Activated naive CD4-positive, alpha-beta T cell treated with Interleukin-2 at 50 U/mL for 16 hours (primary cell): Measurements from ENCODE around the gene MYO16.

Experiments
- DNase-seq: peaks from one replicate; pipeline ENCODE4 v3.0.0-alpha.2; 2020

The MYO16 gene

GRCh38 chr13:108944760-108945159 is 315.3 kb downstream of the MYO16 start:
- no peak for DNase-seq

DNA sequence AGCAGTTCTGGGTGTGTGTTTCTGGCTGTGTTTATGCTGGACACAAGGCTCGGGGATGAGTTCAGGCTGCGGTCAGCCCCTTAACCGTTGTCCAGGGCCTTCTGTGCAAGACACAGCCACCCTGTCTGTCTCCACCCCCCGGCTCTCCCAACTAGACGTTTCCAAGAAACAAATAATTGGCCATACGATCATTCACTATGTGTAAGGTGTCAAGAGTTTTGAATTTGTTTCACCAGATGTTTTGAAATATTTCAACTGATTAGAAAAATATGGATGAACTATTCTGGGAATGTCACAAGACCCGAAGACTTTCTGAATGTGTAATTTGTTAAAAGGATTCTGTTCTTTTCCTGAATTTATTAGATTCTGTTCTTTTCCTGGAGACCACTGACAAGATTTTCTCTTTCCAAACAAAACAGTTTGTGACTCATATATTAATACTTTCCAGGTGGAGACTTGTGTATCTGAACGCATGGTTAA is 318.2 kb downstream of the MYO16 start:
- no peak for DNase-seq

DNA sequence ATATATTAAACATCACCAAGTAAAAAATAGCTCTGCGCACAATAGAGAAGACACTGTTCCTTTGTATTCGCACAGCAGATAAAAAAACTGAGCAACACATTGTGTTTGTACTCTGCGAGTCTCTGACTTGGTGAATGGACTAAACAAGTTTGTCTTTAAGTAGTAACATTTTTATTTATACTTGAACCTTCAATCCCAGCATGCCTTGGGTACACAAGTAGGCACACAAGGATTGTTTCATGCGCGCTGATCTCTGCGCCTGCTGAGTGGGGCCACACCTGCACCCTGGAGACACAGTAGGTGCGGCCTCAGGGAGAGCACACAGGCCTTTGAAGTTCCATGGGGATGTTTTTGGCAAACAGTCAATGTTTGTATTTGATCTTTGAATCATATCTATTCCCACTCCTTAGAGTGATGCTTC is 318.9 kb downstream of the MYO16 start:
- no peak for DNase-seq

GRCh38 chr13:108950333-108951010 is 321.1 kb downstream of the MYO16 start:
- no peak for DNase-seq

DNA sequence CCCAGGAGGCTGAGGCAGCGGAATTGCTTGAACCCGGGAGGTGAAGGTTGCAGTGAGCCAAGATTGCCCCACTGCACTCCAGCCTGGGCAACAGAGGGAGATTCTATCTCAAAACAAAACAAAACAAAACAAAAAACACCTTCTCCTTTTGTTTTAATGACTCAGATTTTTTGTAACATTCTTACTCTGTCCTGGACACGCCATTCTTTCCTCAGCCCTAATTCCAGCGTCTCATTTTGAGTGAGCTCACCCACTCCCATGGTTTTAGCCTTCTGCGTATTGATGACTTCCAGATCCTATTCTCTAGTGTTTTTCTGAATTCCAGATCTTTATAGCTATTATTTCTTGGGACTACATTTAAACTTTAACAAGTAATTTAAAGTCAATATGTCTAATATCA is 326.3 kb downstream of the MYO16 start:
- no peak for DNase-seq

DNA sequence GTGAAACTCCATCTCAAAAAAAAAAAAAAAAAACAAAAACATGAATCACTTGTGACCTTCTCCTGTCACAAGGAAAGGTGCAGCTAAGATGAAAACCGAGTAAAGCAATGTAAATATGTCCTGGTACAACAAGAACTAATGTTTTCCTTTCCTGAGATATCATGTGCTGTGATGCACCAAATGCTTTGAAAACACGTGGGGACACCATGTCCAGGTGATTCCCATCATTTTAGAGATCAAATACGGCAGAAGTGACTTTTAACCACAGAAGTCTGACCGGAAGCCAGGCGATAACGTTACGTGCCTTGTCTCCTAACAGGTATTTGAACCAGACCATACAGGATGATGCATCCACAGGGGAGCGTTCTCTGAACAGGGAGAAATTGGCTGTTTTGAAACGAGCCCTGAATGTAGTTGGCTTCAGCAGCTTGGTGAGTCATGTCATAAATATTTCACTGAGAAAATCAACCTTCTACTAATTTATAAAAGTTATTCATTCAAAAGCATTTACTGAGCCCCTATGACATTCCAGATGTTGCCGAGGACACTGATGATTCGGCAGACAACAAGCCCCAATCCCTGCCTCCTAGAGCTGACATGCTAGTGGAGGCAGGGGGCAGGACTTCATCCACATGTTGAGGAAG is 328.1 kb downstream of the MYO16 start:
- DNase-seq, result no peak

DNA sequence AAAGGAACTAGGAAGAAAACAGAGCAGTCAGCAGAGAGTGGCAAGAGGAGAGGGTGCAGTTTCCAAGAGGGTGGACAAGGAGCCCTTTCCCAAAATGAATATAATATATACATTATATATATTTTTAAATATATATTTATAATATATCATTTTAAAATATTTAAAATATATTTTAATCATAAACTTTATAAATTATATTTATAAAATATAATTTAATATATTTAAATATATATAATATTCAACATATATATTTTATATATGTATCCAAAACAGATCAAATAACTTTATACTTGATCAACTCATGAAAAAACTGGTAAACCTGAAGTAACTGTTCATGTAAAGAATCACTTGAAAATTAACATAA is 328.6 kb downstream of the MYO16 start:
- DNase-seq, result no peak

- DNase-seq, result no peak
Measured at GRCh38 chr13:108959234-108959633, 329.8 kb downstream of the MYO16 start.

DNA sequence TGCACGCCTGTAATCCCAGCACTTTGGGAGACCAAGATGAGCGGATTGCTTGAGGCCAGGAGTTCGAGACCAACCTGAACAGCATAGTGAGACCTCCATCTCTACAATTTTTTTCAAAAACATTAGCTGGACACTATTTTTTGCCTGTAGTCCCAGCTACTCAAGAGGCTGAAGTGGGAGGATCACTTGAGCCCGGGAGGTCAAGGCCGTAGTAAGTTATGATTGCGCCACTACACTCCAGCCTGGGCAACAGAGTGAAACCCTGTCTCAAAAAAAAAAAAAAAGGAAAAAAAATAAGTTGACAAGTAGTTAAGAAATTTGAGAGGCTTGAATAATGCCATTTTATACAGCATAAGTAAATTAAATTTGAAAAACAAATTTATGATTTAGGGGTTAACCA is 330.6 kb downstream of the MYO16 start:
- no peak for DNase-seq

DNA sequence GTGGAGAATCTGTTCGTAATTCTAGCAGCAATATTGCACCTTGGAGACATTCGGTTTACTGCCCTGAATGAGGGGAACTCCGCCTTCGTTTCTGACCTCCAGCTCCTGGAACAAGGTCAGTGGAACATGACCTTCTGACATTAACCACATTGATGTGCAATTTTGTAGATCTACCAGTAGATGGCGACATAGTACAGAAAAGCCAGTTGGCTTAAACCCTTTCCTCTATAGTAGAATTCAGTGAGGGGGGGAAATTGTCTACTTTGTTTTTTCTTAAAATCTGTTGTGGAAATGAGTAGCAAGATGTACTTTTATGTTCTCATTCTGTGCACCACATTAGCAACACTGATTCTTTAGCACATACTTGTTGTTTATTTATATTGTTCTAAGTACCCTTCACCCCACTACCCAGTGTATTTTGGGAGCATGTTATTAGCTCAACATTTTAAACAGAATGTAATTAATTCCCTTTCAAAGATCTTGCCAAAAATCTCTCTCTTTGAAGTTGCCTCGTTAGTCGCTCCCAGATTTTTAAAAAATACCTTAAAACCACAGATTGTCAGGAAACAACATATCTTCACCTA is 332.2 kb downstream of the MYO16 start:
- no peak for DNase-seq

- DNase-seq, result no peak
Measured at GRCh38 chr13:108962654-108963053, 333.2 kb downstream of the MYO16 start.

DNA sequence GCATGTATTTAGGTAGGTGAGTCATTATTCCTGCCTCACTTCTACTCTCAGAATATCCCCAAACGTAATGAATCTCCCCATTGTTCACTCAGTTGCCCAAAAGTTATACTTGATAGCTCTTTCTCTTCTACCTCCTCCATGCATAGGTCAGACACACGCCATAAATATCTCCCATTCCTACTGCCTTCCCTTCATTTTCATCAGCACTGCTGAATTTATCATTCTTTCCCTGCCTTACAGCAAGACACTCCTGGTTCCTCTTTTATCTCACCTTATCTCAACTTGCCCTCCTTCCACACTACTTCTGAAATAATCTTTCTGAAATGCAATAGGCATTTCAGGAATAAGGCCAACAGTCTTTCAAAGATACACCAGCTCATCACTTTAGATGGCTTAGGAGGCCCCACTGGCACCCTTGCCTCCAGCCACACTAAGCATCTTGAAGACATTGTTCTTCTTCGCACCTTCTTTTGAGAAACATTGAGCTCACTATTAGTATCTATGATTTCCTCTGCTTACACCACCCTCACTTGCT is 333.9 kb downstream of the MYO16 start:
- DNase-seq, result no peak

- DNase-seq, result no peak
Measured at GRCh38 chr13:108963846-108964600, 334.6 kb downstream of the MYO16 start.

- DNase-seq, result no peak
Measured at GRCh38 chr13:108964606-108965005, 335.2 kb downstream of the MYO16 start.

DNA sequence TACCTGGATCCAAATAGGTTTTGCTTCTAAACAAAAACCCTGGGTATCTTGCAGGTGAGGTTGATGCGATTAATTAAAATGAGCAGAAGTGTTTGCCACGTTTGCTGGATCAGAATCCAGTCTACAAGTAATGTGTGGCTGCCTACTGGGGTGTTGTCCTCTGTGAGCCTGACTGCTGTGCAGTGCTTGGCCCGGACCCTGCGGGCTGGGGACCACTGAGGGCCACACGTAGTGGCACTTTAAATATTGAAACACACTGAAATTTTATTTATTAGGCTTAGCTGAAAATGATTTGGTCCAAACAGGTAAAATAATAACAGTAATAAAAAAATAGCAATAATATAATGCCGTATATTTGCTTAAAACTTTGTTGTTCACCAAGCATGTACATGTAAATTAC is 338.0 kb downstream of the MYO16 start:
- no peak for DNase-seq

DNA sequence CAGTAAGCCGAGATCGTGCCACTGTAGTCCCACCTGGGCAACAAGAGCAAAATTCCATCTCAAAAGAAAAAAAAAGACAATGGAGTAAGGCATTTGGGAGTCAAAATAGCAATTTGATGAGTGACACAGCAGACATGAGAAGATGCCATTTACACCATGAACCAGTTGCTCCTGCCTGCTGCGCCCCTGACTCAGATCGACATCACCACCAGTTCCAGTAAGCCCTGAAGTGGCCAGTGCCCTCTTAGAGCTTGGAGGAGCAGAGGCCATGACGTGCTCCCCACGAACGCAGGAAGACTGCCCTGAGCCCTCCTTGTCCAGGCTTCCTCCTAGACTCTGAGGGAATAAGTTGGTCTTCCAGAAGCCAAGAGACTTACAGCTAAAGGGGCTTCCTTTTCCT is 339.2 kb downstream of the MYO16 start:
- DNase-seq, result no peak

GRCh38 chr13:108974686-108975085 is 345.3 kb downstream of the MYO16 start:
- DNase-seq, result no peak

DNA sequence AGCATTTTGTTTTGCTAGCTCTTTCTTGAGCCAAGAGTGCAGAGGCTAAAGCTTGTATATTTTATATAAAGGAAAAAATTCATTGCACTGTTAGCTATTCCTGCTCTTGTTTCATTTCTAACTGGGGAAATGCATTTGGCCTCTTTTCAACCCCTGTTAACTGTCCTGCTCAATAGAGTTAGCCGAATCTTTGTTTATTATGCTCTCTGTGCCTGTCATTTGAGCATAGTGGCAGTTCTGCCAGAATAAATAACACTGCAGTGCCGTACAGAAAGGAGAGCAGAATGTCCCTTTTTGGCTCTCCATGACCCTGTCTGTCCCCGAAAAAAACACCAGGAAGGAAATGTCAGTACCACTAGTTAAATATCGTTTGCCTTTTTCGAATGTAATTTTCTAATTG is 350.8 kb downstream of the MYO16 start:
- DNase-seq, result no peak

DNA sequence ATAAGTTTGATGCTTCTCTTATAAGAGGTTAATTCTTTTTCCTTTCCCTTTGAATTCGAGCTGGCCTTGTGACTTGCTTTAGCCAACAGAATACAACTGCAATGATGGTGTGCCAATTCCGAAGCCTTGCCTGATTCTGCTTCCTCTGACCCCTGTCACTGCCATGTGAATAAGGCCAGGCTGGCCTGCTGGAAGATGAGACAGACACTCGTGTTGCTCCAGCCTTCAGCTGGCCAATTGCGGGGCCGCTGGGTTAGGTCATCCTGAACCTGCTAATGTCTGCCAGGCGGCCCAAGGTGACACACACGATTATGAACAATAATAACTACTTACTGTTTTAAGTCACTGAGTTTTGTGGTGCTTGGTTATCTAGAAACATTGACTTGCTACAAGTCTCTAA is 352.0 kb downstream of the MYO16 start:
- no peak for DNase-seq

- DNase-seq, result no peak
Measured at GRCh38 chr13:108983273-108983672, 353.9 kb downstream of the MYO16 start.

GRCh38 chr13:108984251-108984920 is 355.0 kb downstream of the MYO16 start:
- DNase-seq, result no peak

DNA sequence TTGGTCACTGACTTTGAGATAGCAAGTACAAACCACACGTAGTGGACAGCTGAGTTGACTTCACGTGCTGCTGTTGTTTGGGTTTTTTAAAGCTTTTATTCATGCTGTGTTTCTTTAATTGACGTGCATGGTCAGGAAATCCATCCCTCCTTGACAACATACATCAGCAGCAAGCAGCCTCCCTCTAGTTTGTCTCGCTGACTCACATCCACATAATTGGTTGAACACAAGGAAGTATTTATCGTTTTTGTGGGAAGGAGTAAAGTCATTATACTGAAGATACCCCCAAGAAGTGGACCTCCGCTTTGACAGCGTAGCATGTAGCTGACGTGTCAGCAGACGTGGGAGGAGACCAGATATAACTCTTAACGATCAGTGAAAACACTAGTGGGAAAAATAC is 355.8 kb downstream of the MYO16 start:
- no peak for DNase-seq

- DNase-seq, result no peak
Measured at GRCh38 chr13:108987517-108987916, 358.1 kb downstream of the MYO16 start.
